ENCODE data around the gene PALM.
"Not testable (repeated sequence)": the region's sequence is repeated elsewhere in the genome, so short reads cannot be mapped to it uniquely, and the experiment has no call there.

- not testable (repeated sequence) for TF ChIP-seq CTCF, EZH2, EZH2phosphoT487 (IDR thresholded peaks at IDR 0.05)
Observed at GRCh38 chr19:698529-698928, 10.2 kb upstream of the PALM start.
